HepG2 (cell line): ENCODE results near the gene MYCBPAP. TPM values are rescaled to one million over a fixed set of nuclear protein-coding genes. Genes with fewer than 3 reads are reported as not detected.

Experiments
- ATF3 ChIP-seq: sonication (generic); formaldehyde crosslinking; IDR thresholded peaks from 2 replicates; pipeline ENCODE4 v1.4.0; 2020; ENCODE audit warnings: missing genetic modification reagents
- BRCA1 ChIP-seq: sonication (generic); formaldehyde crosslinking; IDR thresholded peaks from 2 replicates; pipeline ENCODE4 v1.4.0; 2020; ENCODE audit warnings: missing genetic modification reagents
- CBX5 ChIP-seq: sonication (generic); formaldehyde crosslinking; IDR thresholded peaks from 2 replicates; pipeline ENCODE4 v1.4.0; 2020; ENCODE audit warnings: missing genetic modification reagents, borderline replicate concordance
- CREB3 ChIP-seq: sonication (generic); formaldehyde crosslinking; IDR thresholded peaks from 2 replicates; pipeline ENCODE4 v1.5.0; 2020; ENCODE audit warnings: missing genetic modification reagents
- EHMT2 ChIP-seq: fragments of 200-600 bp; sonication (generic); IDR thresholded peaks from 2 replicates; pipeline ENCODE4 v1.7.0; 2017; ENCODE audit warnings: antibody characterized with exemption, low read depth, low read length, borderline replicate concordance
- FLYWCH1 ChIP-seq: sonication (generic); formaldehyde crosslinking; IDR thresholded peaks from 2 replicates; pipeline ENCODE4 v1.8.1; 2023; ENCODE audit warnings: mild to moderate bottlenecking, missing genetic modification reagents
- GTF3A ChIP-seq: sonication (generic); formaldehyde crosslinking; conservative IDR thresholded peaks from 2 replicates; pipeline ENCODE4 v1.4.0; 2020; ENCODE audit warnings: mild to moderate bottlenecking, missing genetic modification reagents
- HHEX ChIP-seq: IDR thresholded peaks from 2 replicates; pipeline ENCODE4 v1.6.1; 2016; ENCODE audit warnings: control low read depth
- HIVEP1 ChIP-seq: sonication (generic); formaldehyde crosslinking; IDR thresholded peaks from 2 replicates; pipeline ENCODE4 v1.4.0; 2020; ENCODE audit warnings: mild to moderate bottlenecking, missing genetic modification reagents
- MXI1 ChIP-seq: IDR thresholded peaks from 3 replicates; pipeline ENCODE4 v1.6.1; 2012; ENCODE audit warnings: low read depth, low read length, inconsistent platforms, borderline replicate concordance
- NR2F2 ChIP-seq: IDR thresholded peaks from 2 replicates; pipeline ENCODE4 v1.6.1; 2012; ENCODE audit warnings: low read depth, inconsistent platforms, borderline replicate concordance
- PHF5A ChIP-seq: IDR thresholded peaks from one replicate; pipeline ENCODE4 v1.6.1; 2018; ENCODE audit warnings: low read depth, missing genetic modification reagents; ENCODE audit not compliant: unreplicated experiment
- POLR2AphosphoS2 ChIP-seq: IDR thresholded peaks from 2 replicates; pipeline ENCODE4 v1.6.1; 2011; ENCODE audit warnings: low read depth, low read length, improper control_type of control experiment
- RELA ChIP-seq: sonication (generic); formaldehyde crosslinking; IDR thresholded peaks from 2 replicates; pipeline ENCODE4 v1.4.0; 2020; ENCODE audit warnings: missing genetic modification reagents
- RFXAP ChIP-seq: sonication (generic); formaldehyde crosslinking; IDR thresholded peaks from 2 replicates; pipeline ENCODE4 v1.4.0; 2020; ENCODE audit warnings: missing genetic modification reagents, borderline replicate concordance
- SIN3A ChIP-seq: IDR thresholded peaks from 2 replicates; pipeline ENCODE4 v1.6.1; 2011; ENCODE audit warnings: low read depth, mild to moderate bottlenecking, control low read depth, low read length, borderline replicate concordance
- STAG1 ChIP-seq: sonication (generic); formaldehyde crosslinking; IDR thresholded peaks from 2 replicates; pipeline ENCODE4 v1.4.0; 2020; ENCODE audit warnings: missing genetic modification reagents
- ZBTB7B ChIP-seq: sonication (generic); formaldehyde crosslinking; IDR thresholded peaks from 2 replicates; pipeline ENCODE4 v1.4.0; 2020; ENCODE audit warnings: missing genetic modification reagents
- ZFX ChIP-seq: sonication (generic); formaldehyde crosslinking; IDR thresholded peaks from 2 replicates; pipeline ENCODE4 v1.4.0; 2020; ENCODE audit warnings: mild to moderate bottlenecking, low read depth, missing genetic modification reagents, moderate library complexity
- ZKSCAN8 ChIP-seq: IDR thresholded peaks from 2 replicates; pipeline ENCODE4 v1.6.1; 2016; ENCODE audit warnings: borderline replicate concordance, missing genetic modification reagents, missing compliant biosample characterization
- ZMYM4 ChIP-seq: sonication (generic); formaldehyde crosslinking; IDR thresholded peaks from 2 replicates; pipeline ENCODE4 v1.8.1; 2023; ENCODE audit warnings: mild to moderate bottlenecking, missing genetic modification reagents
- ZNF143 ChIP-seq: sonication (generic); formaldehyde crosslinking; IDR thresholded peaks from 2 replicates; pipeline ENCODE4 v1.4.0; 2020; ENCODE audit warnings: missing genetic modification reagents
- ZNF251 ChIP-seq: sonication (generic); formaldehyde crosslinking; IDR thresholded peaks from 2 replicates; pipeline ENCODE4 v1.9.0; 2021; ENCODE audit warnings: mild to moderate bottlenecking, missing genetic modification reagents
- ZNF766 ChIP-seq: sonication (generic); formaldehyde crosslinking; IDR thresholded peaks from 2 replicates; pipeline ENCODE4 v1.5.0; 2020; ENCODE audit warnings: missing genetic modification reagents, borderline replicate concordance
- ZSCAN20 ChIP-seq: sonication (generic); formaldehyde crosslinking; IDR thresholded peaks from 2 replicates; pipeline ENCODE4 v1.4.0; 2020; ENCODE audit warnings: missing genetic modification reagents, mild to moderate bottlenecking, borderline replicate concordance
- polyA plus RNA-seq, 8 experiments: library from polyadenylated mRNA; depleted of rRNA in 3 of 8; stranded (reverse) in 7 of 8; unstranded in 1 of 8; fragments of >200 nt; fragmentation: Illumina TruSeq in 4 of 8; extraction: Trizol in 4 of 8; gene quantifications; 2 replicates each; pipeline versions ENCODE4 v1.2.1 to v1.2.3, GENCODE V29; 2011 to 2016; ENCODE audit warnings: low read depth in 4 of 8, missing spikeins in 1 of 8, mixed read lengths in 1 of 8; ENCODE audit not compliant: insufficient read depth in 1 of 8
- total RNA-seq, 5 experiments: library from RNA; depleted of rRNA; stranded (reverse); fragments of >200 nt; fragmentation: Illumina TruSeq; extraction: Trizol; gene quantifications; 2 replicates each; pipeline ENCODE4 v1.2.3, GENCODE V29; 2016; ENCODE audit warnings: low read depth in 1 of 5
- TF ChIP-seq, protein P1 (sequence below): sonication (generic); formaldehyde crosslinking; IDR thresholded peaks from 2 replicates; pipeline ENCODE4 v1.4.0; 2020; ENCODE audit warnings: missing genetic modification reagents
- TF ChIP-seq, protein P2 (sequence below): sonication (generic); formaldehyde crosslinking; IDR thresholded peaks from 2 replicates; pipeline ENCODE4 v1.8.1; 2022; ENCODE audit warnings: low read depth, mild to moderate bottlenecking, missing genetic modification reagents

The MYCBPAP gene
- total and polyA plus RNA-seq, 2 of the 13 experiments (the other 11 are each of a cell fraction or from before 2014, with no cell fraction given), result 0.22 to 0.24 TPM

- TF ChIP-seq, protein P1, sequence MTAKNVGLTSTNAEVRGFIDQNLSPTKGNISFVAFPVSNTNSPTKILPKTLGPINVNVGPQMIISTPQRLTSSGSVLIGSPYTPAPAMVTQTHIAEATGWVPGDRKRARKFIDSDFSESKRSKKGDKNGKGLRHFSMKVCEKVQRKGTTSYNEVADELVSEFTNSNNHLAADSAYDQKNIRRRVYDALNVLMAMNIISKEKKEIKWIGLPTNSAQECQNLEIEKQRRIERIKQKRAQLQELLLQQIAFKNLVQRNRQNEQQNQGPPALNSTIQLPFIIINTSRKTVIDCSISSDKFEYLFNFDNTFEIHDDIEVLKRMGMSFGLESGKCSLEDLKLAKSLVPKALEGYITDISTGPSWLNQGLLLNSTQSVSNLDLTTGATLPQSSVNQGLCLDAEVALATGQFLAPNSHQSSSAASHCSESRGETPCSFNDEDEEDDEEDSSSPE, result peak; percentile 70
- peak; percentile 71; the same call in 1 of the 2 replicates for TF ChIP-seq SIN3A
- peak; percentile 72 for TF ChIP-seq RELA (CRISPR knock-in tag)
- 0 out of 2 replicates have a peak, but pooled peaks have one; percentile 19 for TF ChIP-seq CBX5 (CRISPR knock-in tag)
- peak; percentile 84; the same call in 1 of the 2 replicates for TF ChIP-seq ZKSCAN8 (CRISPR knock-in tag)
- peak; percentile 72 for TF ChIP-seq PHF5A
- peak; percentile 78 for TF ChIP-seq ZMYM4 (CRISPR knock-in tag)
- peak; percentile 80; the same call in 1 of the 3 replicates for TF ChIP-seq MXI1
- TF ChIP-seq STAG1 (CRISPR knock-in tag), result peak; percentile 100
- peak; percentile 93 for TF ChIP-seq ZSCAN20 (CRISPR knock-in tag)
- peak; percentile 87 for TF ChIP-seq ZNF766 (CRISPR knock-in tag)
- TF ChIP-seq BRCA1 (CRISPR knock-in tag), result peak; percentile 89
- no peak for TF ChIP-seq GTF3A
- no peak for TF ChIP-seq HIVEP1 (CRISPR knock-in tag)
- no peak for TF ChIP-seq ZNF251
- no peak for TF ChIP-seq POLR2AphosphoS2
- TF ChIP-seq, protein P2, sequence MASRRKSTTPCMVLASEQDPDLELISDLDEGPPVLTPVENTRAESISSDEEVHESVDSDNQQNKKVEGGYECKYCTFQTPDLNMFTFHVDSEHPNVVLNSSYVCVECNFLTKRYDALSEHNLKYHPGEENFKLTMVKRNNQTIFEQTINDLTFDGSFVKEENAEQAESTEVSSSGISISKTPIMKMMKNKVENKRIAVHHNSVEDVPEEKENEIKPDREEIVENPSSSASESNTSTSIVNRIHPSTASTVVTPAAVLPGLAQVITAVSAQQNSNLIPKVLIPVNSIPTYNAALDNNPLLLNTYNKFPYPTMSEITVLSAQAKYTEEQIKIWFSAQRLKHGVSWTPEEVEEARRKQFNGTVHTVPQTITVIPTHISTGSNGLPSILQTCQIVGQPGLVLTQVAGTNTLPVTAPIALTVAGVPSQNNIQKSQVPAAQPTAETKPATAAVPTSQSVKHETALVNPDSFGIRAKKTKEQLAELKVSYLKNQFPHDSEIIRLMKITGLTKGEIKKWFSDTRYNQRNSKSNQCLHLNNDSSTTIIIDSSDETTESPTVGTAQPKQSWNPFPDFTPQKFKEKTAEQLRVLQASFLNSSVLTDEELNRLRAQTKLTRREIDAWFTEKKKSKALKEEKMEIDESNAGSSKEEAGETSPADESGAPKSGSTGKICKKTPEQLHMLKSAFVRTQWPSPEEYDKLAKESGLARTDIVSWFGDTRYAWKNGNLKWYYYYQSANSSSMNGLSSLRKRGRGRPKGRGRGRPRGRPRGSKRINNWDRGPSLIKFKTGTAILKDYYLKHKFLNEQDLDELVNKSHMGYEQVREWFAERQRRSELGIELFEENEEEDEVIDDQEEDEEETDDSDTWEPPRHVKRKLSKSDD (CRISPR knock-in tag), result no peak; the same call in 1 of the 2 replicates
- peak; percentile 92 for TF ChIP-seq CREB3 (CRISPR knock-in tag)
- TF ChIP-seq NR2F2, result no peak; the same call in 1 of the 2 replicates
- TF ChIP-seq ZNF143 (CRISPR knock-in tag), result no peak
- no peak for TF ChIP-seq EHMT2
- TF ChIP-seq FLYWCH1 (CRISPR knock-in tag), result no peak
- TF ChIP-seq ZFX (CRISPR knock-in tag), result peak; percentile 99
- TF ChIP-seq HHEX (CRISPR knock-in tag), result no peak
- TF ChIP-seq ATF3 (CRISPR knock-in tag), result peak; percentile 31
- peak; percentile 90; the same call in 1 of the 2 replicates for TF ChIP-seq RFXAP (CRISPR knock-in tag)
- peak; percentile 93 for TF ChIP-seq ZBTB7B (CRISPR knock-in tag)
These were observed 38.9 kb downstream of the MYCBPAP start, which contains the start of gene SPATA20 (continued) for GRCh38 chr17:50547035-50547735.
